Neutrophil (primary cell): ENCODE results near the gene CNTNAP5.

ENCODE experiments used
- H3K27ac ChIP-seq: fragments of 200-600 bp; sonication (generic); 2 replicates; pipeline ENCODE4 v1.5.1; 2016; ENCODE audit warnings: mild to moderate bottlenecking, moderate library complexity
- H3K27me3 ChIP-seq: fragments of 200-600 bp; sonication (generic); 2 replicates; pipeline ENCODE4 v1.6.0; 2016; ENCODE audit warnings: mild to moderate bottlenecking
- H3K36me3 ChIP-seq: fragments of 200-600 bp; sonication (generic); 2 replicates; pipeline ENCODE4 v1.5.1; 2017
- H3K4me1 ChIP-seq, 2 experiments: fragments of 200-600 bp in 1 of 2; sonication (generic) in 1 of 2; 1 replicate in 1 of 2; 2 replicates in 1 of 2; pipeline versions ENCODE4 v1.5.1 to v1.6.1; 2013 to 2016; ENCODE audit warnings: low read depth in 1 of 2, low read length in 1 of 2, mild to moderate bottlenecking in 1 of 2, moderate library complexity in 1 of 2; ENCODE audit not compliant: control insufficient read depth in 1 of 2, insufficient read depth in 1 of 2
- H3K4me3 ChIP-seq, 2 experiments: fragments of 200-600 bp in 1 of 2; sonication (generic) in 1 of 2; 1 replicate in 1 of 2; 2 replicates in 1 of 2; pipeline ENCODE4 v1.5.1; 2013 to 2016; ENCODE audit warnings: low read depth in 1 of 2, low read length in 1 of 2, mild to moderate bottlenecking in 1 of 2, moderate library complexity in 1 of 2
- H3K9me3 ChIP-seq: fragments of 200-600 bp; sonication (generic); 2 replicates; pipeline ENCODE4 v1.5.1; 2016
- CTCF ChIP-seq: fragments of 200-600 bp; sonication (generic); IDR thresholded peaks from 2 replicates; pipeline ENCODE4 v1.5.1; 2016; ENCODE audit warnings: antibody characterized with exemption

The CNTNAP5 gene

GRCh38 chr2:124816007-124816406, 790.9 kb downstream of the CNTNAP5 start:
- Histone ChIP-seq H3K4me3 (no peak overlapping the region), H3K36me3 (no peaks in the 10 kb centered on the region), H3K27ac (no peak overlapping the region), H3K27me3 (no peaks in the 10 kb centered on the region), H3K9me3 (no peaks in the 10 kb centered on the region), H3K4me1 (no peaks in the 10 kb centered on the region)
- TF ChIP-seq CTCF, result no peak

- H3K4me1 ChIP-seq, result no peaks in the 10 kb centered on the region
- no peaks in the 10 kb centered on the region for H3K36me3 ChIP-seq
- H3K27ac ChIP-seq, result no peak overlapping the region
- TF ChIP-seq CTCF, result no peak
- H3K9me3 ChIP-seq, result no peaks in the 10 kb centered on the region
- H3K27me3 ChIP-seq, result no peaks in the 10 kb centered on the region
- H3K4me3 ChIP-seq, result no peak overlapping the region
Measured at GRCh38 chr2:124822516-124822915, 797.4 kb downstream of the CNTNAP5 start.

- Histone ChIP-seq H3K9me3 (no peaks in the 10 kb centered on the region), H3K27ac (no peak overlapping the region), H3K36me3 (no peaks in the 10 kb centered on the region), H3K27me3 (no peaks in the 10 kb centered on the region), H3K4me1 (no peaks in the 10 kb centered on the region), H3K4me3 (no peak overlapping the region)
- TF ChIP-seq CTCF, result no peak
Measured at GRCh38 chr2:124824441-124824840, 799.4 kb downstream of the CNTNAP5 start.

- Histone ChIP-seq H3K4me3 (no peak overlapping the region), H3K27ac (no peak overlapping the region), H3K27me3 (no peaks in the 10 kb centered on the region), H3K4me1 (no peaks in the 10 kb centered on the region), H3K9me3 (no peaks in the 10 kb centered on the region), H3K36me3 (no peaks in the 10 kb centered on the region)
- TF ChIP-seq CTCF, result no peak
Measured at GRCh38 chr2:124832521-124832920, 807.4 kb downstream of the CNTNAP5 start.

GRCh38 chr2:124834331-124834730, 809.2 kb downstream of the CNTNAP5 start:
- no peak overlapping the region for H3K27ac ChIP-seq
- H3K27me3 ChIP-seq, result no peaks in the 10 kb centered on the region
- H3K4me3 ChIP-seq, result no peak overlapping the region
- no peaks in the 10 kb centered on the region for H3K36me3 ChIP-seq
- no peak for TF ChIP-seq CTCF
- H3K9me3 ChIP-seq, result no peaks in the 10 kb centered on the region
- H3K4me1 ChIP-seq, result no peaks in the 10 kb centered on the region

GRCh38 chr2:124835331-124835730, 810.2 kb downstream of the CNTNAP5 start:
- no peaks in the 10 kb centered on the region for H3K4me1 ChIP-seq
- H3K4me3 ChIP-seq, result no peak overlapping the region
- TF ChIP-seq CTCF, result no peak
- no peaks in the 10 kb centered on the region for H3K36me3 ChIP-seq
- H3K9me3 ChIP-seq, result no peaks in the 10 kb centered on the region
- no peaks in the 10 kb centered on the region for H3K27me3 ChIP-seq
- no peak overlapping the region for H3K27ac ChIP-seq
